Right atrium auricular region (tissue), 2 donors: ENCODE results near the gene FBN2. TPM values are rescaled to one million over a fixed set of nuclear protein-coding genes. Genes with fewer than 3 reads are reported as not detected.

Source experiments
- DNase-seq: peaks from one replicate; pipeline ENCODE4 v3.0.0-alpha.2; 2019; ENCODE audit warnings: low spot score
- H3K27ac ChIP-seq, 2 donors: fragments of 200-600 bp; sonication (generic); 1 replicate in 1 of 2; 2 replicates in 1 of 2; pipeline ENCODE4 v1.5.1; 2016 to 2019
- H3K27me3 ChIP-seq, 2 donors: fragments of 200-600 bp; sonication (generic); one replicate each; pipeline versions ENCODE4 v1.5.1 to v1.6.0; 2017 to 2019
- H3K36me3 ChIP-seq: fragments of 200-600 bp; sonication (generic); one replicate; pipeline ENCODE4 v1.5.1; 2016
- H3K4me1 ChIP-seq, 2 donors: fragments of 200-600 bp; sonication (generic); one replicate each; pipeline versions ENCODE4 v1.5.1 to v1.6.0; 2017 to 2019
- H3K4me3 ChIP-seq, 2 donors: fragments of 200-600 bp; sonication (generic); 1 replicate in 1 of 2; 2 replicates in 1 of 2; pipeline ENCODE4 v1.5.1; 2017 to 2019; ENCODE audit warnings: mild to moderate bottlenecking in 1 of 2, moderate library complexity in 1 of 2
- H3K9me3 ChIP-seq, 2 donors: fragments of 200-600 bp; sonication (generic); one replicate each; pipeline ENCODE4 v1.5.1; 2019
- total RNA-seq, 2 donors: library from RNA; depleted of rRNA; stranded (reverse); fragments of >200 nt; gene quantifications; one replicate each; pipeline ENCODE4 v1.1.0, GENCODE V29; 2016
- TF ChIP-seq, protein P1 (sequence below), 2 donors: fragments of 200-600 bp; sonication (generic); IDR thresholded peaks; one replicate each; pipeline ENCODE4 v1.5.1; 2019; ENCODE audit warnings: antibody characterized with exemption in 2 of 2

The FBN2 gene
- total RNA-seq, 2 donors from 2014 or later = 1.1 to 4.6 TPM

- Histone ChIP-seq H3K27ac (no peak overlapping the region), H3K4me1 (no peaks in the 10 kb centered on the region), H3K36me3 (no peaks in the 10 kb centered on the region), H3K9me3 (no peaks in the 10 kb centered on the region), H3K27me3 (no peaks in the 10 kb centered on the region), H3K4me3 (no peak overlapping the region)
- DNase-seq = no peak
- TF ChIP-seq, protein P1, sequence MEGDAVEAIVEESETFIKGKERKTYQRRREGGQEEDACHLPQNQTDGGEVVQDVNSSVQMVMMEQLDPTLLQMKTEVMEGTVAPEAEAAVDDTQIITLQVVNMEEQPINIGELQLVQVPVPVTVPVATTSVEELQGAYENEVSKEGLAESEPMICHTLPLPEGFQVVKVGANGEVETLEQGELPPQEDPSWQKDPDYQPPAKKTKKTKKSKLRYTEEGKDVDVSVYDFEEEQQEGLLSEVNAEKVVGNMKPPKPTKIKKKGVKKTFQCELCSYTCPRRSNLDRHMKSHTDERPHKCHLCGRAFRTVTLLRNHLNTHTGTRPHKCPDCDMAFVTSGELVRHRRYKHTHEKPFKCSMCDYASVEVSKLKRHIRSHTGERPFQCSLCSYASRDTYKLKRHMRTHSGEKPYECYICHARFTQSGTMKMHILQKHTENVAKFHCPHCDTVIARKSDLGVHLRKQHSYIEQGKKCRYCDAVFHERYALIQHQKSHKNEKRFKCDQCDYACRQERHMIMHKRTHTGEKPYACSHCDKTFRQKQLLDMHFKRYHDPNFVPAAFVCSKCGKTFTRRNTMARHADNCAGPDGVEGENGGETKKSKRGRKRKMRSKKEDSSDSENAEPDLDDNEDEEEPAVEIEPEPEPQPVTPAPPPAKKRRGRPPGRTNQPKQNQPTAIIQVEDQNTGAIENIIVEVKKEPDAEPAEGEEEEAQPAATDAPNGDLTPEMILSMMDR (IDR thresholded peaks at IDR 0.05) = no peak
Observed at GRCh38 chr5:128572930-128573319, 34.9 kb upstream of the FBN2 start.

GRCh38 chr5:128572051-128572929 is 34.2 kb upstream of the FBN2 start:
- TF ChIP-seq, protein P1 (IDR thresholded peaks at IDR 0.05) = no peak
- Histone ChIP-seq H3K9me3 (no peaks in the 10 kb centered on the region), H3K36me3 (no peaks in the 10 kb centered on the region), H3K27me3 (no peaks in the 10 kb centered on the region), H3K4me1 (no peaks in the 10 kb centered on the region), H3K4me3 (no peak overlapping the region), H3K27ac (no peak overlapping the region)
- DNase-seq = no peak

GRCh38 chr5:128566178-128566577 is 28.1 kb upstream of the FBN2 start:
- TF ChIP-seq, protein P1 (IDR thresholded peaks at IDR 0.05) = no peak
- Histone ChIP-seq H3K36me3 (no peaks in the 10 kb centered on the region), H3K9me3 (no peaks in the 10 kb centered on the region), H3K27ac (no peak overlapping the region), H3K4me3 (no peak overlapping the region), H3K4me1 (no peaks in the 10 kb centered on the region), H3K27me3 (no peaks in the 10 kb centered on the region)
- DNase-seq = no peak

DNA sequence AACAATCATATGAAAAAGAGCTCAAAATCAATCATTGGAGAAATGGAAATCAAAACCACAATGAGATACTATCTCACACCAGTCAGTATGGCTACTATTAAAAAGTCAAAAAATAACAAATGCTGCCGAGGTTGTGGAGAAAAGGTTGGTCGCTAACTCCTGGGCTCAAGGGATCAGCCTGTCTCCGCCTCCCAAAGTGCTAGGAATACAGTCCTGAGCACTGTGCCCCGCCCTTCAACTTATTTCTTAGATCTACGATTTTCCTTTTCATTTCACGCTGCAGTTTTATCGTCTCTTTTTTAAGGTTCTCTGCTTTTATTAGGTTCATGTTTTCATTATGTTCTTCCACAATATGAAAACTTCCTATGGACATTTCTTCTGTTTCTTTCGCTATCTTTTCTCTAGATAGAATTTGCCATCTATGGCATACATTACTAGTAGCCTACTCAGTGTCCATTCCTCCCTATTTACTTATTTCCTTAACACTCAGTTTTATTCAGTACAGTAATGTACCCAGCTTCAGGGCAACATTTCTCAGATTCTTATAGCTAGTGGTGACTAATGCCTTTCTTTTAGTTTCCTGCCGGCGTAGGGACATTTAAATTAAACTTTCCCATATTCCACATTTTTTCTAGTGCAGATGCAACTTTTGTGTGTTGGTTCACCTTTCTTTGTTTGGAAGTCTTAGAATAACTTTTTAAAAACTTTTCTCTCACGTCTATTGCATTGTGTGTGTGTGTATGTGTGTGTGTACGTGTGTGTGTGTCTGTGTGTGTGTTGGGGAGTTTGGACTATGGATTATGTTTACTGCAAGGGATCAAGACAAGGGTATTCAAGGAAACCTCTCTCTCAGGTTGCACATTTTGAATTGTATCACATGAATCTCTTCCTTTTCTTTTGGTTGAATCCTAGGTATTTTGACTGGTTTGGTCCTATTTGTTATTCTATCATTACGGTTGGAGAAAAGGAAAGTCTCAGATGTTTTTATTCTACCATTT is 21.6 kb upstream of the FBN2 start:
- Histone ChIP-seq H3K27ac (no peak overlapping the region), H3K4me3 (no peak overlapping the region), H3K27me3 (no peaks in the 10 kb centered on the region), H3K9me3 (peaks cover 0 to 4% of the 10 kb centered on the region in 2 donors), H3K4me1 (no peaks in the 10 kb centered on the region), H3K36me3 (no peaks in the 10 kb centered on the region)
- DNase-seq = no peak
- TF ChIP-seq, protein P1 (IDR thresholded peaks at IDR 0.05) = no peak

- Histone ChIP-seq H3K36me3 (no peaks in the 10 kb centered on the region), H3K9me3 (peaks cover 9 to 16% of the 10 kb centered on the region in 2 donors), H3K4me3 (no peak overlapping the region), H3K27me3 (no peaks in the 10 kb centered on the region), H3K27ac (no peak overlapping the region), H3K4me1 (no peaks in the 10 kb centered on the region)
- TF ChIP-seq, protein P1 (IDR thresholded peaks at IDR 0.05) = no peak
- no peak for DNase-seq
Observed at GRCh38 chr5:128553747-128554146, 15.7 kb upstream of the FBN2 start.
